ENCODE data around the gene NAALADL1.

Gene NAALADL1, protein sequence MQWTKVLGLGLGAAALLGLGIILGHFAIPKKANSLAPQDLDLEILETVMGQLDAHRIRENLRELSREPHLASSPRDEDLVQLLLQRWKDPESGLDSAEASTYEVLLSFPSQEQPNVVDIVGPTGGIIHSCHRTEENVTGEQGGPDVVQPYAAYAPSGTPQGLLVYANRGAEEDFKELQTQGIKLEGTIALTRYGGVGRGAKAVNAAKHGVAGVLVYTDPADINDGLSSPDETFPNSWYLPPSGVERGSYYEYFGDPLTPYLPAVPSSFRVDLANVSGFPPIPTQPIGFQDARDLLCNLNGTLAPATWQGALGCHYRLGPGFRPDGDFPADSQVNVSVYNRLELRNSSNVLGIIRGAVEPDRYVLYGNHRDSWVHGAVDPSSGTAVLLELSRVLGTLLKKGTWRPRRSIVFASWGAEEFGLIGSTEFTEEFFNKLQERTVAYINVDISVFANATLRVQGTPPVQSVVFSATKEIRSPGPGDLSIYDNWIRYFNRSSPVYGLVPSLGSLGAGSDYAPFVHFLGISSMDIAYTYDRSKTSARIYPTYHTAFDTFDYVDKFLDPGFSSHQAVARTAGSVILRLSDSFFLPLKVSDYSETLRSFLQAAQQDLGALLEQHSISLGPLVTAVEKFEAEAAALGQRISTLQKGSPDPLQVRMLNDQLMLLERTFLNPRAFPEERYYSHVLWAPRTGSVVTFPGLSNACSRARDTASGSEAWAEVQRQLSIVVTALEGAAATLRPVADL

DNA sequence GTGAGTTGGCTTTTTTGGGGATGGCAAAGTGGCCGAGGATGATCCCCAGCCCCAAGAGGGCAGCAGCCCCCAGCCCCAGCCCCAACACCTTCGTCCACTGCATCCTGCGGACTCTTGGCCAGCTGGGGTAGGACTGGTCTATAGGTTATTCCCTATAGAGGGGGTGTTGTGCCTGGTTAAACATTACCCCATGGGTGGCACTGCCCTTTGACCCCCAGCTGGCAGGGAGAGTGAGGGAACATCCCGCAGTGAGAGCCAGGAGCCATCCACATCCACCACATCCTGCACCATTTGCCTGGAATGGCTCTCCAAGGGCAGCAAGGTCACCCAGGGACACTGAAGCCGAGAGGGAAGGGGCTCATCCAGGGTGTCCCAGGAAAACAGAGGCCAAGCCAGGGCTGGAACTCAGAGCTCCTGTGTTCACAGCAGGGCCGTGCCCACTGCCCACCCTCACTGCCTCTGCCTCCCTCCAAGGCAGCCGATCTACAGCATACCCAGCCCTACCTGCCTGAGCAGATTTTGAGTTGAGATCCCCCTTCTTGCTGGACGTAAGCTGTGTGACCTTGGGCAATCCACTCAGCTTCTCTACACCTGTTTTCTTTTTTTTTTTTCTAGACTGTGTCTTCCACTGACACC is at the start of gene NAALADL1:
Gene NAALADL1, minus strand, starts transcription at position 135 of the 636 bp plus-strand sequence. Its CDS starts 32 bp downstream, at position 103.
- no peak for DNase-seq (ENCODE audit: low read depth)

DNA sequence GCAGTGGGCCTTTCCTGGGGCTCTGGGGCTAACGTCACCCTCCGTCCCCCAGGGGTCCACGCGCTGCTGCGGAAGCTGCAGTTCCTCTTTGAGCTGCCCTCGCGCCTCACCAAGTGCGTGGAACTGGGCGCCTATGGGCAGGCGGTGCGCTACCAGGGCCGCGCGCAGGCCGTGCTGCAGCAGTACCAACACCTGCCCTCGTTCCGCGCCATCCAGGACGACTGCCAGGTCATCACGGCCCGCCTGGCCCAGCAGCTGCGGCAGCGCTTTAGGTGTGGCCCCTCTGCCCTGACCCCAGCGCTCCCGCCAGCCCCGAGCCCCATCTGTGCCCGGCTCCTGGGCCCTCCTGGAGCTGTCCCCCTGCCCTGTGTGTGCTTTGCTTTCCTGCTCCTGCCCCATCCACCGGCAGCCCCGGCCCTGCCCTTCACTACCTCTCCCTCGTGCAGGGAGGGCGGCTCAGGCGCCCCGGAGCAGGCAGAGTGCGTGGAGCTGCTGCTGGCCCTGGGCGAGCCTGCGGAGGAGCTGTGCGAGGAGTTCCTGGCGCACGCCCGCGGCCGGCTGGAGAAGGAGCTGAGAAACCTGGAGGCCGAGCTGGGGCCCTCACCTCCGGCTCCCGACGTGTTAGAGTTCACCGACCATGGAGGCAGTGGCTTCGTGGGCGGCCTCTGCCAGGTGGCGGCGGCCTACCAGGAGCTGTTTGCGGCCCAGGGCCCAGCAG is 49.6 kb upstream of the NAALADL1 start:
- DNase-seq (ENCODE audit: low read depth) = no peak

DNA sequence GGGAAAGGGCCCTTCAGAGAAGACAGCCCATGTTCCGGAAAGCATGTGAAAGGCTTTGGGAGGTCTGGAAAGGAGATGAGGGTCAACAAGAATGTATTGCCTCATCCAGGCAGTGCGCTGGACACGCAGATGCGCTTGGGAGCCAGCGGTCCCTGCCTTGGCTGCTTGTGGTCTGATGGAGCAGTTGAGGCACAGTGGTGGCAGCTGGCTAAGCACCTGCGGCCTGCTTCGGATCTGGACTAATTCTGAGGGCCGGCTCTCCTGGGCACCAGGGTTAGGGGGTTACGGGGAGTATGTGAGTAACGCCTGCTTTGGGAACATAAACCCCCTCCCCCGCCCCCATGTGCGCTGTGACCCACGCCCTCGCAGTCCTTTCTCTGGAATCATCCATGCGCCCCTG is 48.7 kb upstream of the NAALADL1 start:
- no peak for DNase-seq (ENCODE audit: low read depth)

DNA sequence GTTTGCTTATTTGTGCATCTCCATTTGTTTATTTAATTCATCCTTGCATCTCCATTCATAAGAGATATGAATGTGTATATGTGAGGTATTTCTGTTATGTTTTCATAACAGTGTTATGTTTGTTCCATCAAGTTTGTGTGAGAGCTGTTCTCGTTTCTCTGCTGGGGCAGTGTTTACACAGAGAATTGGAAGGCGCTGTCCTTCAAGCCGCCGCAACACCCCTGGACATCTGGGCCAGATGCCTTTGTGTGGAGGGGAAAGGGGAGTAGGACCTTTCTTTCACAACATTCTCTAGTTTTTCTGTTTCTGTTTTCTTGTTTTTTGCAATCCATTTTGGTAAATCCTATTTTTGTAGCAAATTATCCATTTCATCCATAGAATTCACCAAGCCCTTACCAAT is 46.3 kb upstream of the NAALADL1 start:
- no peak for DNase-seq (ENCODE audit: low read depth)

DNA sequence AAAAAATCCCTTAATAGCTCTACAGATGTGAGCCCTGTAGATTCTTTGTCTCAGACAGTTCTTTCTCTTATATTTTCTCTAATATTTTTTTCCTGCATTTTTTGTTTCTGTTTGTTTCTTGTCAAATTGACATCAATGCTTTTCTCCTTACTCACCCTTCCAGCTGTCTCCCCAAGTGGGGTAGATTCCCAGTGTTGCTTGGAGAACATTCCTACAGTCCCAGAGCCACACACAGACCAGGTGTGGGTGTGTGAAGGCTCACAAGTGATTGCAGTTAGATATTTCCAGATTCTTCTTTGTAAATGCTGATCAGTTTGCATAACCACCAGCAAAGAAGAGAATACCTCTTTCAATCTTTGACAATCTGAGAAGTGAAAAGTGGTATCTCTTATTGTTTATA is 45.1 kb upstream of the NAALADL1 start:
- no peak for DNase-seq (ENCODE audit: low read depth)

DNA sequence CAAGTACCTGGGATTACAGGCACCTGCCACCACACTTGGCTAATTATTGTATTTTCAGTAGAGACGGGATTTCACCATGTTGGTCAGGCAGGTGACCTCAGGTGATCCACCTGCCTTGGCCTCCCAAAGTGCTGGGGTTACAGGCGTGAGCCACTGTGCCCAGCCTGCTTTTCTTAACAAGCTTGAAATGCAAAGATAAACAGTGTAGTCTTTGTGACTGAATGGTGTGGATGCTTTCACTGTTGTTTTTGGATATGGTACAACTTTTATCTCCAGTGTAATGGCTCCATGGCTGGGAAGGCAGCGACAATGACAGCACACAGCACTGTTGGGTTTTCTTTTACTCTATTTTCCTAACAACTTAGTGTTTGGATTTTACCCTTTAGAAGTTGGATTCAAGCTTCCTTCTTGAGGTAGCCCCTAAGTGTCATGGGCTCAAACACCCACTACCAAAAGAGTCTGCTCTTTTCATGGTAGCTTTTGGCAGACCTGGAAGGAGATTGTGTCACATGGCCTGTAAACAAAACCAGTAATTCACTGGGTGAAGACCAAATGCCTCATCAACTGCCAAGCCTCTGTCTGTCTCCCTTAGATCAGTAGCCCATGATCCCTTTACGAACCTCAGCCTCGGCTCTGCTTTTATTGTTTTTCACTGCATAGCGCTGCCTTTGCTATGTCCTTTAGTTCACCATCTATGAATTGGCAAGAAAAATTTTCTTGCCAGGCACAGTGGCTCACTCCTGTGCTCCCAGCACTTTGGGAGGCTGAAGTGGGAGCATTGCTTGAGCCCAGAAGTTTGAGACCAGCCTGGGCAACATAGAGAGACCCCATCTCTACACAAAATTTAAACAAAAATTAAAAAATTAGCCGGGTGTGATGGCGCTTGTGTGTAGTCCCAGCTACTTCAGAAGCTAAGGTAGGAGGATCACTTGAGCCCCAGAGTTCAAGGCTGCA is 44.1 kb upstream of the NAALADL1 start:
- DNase-seq (ENCODE audit: low read depth) = no peak

DNA sequence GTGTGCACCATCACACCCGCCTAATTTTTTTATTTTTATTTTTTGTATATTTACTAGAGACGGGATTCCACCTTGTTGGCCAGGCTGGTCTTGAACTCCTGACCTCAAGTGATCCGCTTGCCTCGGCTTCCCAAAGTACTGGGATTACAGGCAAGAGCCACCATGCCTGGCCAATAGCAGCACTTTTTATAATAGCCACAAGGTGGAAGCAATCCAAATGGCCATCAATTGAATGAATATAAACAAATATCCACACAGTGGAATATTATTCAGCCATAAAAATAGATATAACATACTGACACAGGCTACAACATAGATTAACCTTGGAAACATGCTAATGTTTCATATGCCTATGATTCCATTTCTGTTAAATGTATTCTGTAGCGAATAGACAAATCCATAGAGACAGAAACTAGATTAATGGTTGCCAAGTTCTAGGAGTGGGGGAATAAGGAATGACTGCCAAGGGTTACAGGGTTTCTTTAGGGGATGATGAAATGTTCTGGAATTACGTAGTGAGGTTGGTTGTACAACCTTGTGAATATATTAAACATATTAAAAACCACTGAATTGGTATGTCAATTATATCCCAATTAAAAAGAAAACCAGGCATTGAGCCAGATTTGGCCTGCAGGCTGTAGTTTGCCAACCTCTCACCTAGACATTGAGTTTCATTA is 42.5 kb upstream of the NAALADL1 start:
- DNase-seq (ENCODE audit: low read depth) = no peak

DNA sequence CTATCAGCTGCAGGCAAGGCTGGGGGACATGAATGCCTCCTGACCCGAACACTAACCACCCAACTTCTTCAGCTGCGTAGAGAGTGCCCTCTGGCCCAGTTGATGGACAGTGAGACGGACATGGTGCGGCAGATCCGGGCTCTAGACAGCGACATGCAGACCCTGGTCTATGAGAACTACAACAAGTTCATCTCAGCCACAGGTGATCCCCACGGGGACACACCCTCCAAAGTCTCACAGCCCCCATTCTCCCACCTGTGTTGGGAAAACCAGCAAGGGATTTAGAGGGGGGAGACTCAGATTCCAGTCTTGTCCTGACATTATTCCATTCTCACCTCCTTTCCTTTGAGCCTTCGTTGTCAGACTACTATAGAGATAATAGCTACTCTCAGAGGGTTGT is 38.6 kb upstream of the NAALADL1 start:
- no peak for DNase-seq (ENCODE audit: low read depth)

DNA sequence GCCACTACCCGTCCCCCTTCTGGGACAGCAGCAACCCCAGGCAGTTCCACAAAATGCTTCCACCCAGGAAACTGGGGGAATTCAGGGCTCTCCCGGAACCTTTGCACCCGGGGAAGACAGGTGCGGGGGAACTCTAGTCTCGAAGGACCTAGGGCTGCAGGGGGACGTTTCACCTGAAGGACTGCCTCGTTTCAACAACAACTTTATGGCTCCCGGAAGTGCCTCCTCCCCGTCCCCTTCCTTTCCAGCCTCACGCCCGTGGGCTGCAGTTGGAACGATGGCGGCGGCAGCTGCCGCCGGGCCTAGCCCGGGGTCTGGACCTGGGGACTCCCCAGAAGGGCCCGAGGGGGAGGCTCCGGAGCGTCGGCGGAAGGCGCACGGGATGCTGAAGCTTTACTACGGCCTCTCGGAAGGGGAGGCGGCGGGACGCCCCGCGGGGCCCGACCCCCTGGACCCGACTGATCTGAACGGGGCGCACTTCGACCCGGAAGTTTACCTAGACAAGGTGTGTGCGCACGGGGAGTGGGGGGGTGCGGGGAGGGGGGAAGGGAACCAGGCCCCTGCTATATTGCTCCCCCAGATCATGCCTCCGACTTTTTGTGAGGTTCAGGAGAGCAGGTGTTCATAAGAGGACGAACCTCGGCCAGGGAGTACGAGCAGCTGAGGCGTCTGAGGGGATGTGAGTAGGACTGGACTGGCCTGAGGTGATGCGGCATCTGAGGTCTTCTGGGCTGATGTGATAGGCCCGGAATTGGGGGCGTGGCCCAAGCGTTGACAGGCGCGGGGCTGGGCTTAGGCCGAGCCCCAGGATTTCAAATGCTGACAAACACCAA is 37.8 kb upstream of the NAALADL1 start, which contains the start of gene VPS51:
Gene VPS51, plus strand, starts transcription at position 241 of the 833 bp plus-strand sequence. Its CDS starts 37 bp downstream, at position 278.
- DNase-seq (ENCODE audit: low read depth) = peak; percentile 78

DNA sequence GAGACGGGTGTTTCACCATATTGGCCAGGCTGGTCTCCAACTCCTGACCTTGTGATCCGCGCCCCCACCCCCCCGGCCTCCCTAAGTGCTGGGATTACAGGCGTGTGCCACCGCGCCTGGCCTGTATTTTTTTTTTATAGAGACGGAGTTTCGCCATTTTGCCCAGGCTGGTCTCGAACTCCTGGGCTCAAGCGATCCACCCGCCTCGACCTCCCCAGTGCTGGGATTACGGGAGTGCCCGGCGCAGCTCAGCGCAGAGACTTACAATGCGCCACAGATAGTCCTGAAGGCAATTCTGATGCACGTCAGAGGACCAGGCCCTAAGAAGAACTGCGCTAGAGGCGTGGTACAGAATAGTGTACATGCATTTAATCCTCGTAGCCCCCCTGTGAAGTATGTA is 37.1 kb upstream of the NAALADL1 start:
- DNase-seq (ENCODE audit: low read depth) = no peak

DNA sequence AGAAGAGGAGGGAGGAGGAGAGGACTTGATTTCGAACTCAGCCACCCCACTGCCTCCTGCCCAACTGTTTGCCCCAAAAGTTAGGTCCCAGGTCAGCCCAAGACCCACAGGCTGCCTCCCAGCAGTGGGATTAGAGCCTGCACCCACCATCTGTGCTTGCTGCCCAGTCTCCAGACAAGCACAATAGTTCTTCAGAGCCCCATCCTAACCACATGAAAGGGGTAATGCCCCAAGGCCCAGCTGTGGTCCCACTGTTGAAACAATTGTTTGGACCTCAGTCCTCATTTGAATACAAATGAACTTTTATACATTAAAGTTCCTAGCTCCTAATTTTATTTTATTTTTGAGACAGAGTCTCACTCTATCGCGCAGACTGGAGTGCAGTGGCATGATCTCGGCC is 32.3 kb upstream of the NAALADL1 start:
- no peak for DNase-seq (ENCODE audit: low read depth)

DNA sequence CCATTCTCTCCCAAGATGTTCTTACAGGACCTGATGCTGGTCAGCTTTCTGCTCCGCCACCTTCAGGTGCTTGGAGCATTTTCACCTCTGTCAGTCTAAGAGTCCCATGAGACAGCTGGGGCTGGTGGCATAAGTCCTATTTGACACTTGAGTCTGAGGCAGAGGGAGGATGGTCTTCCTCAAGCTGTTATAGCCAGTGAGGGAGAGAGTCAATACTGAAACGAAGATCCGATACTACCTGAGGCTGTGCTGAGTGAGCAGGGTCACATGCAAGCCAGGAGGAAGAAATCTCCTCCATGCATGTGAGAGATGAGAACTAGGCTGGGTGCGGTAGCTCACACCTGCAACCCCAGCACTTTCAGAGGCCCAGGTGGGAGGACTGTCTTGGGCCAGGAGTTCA is 31.3 kb upstream of the NAALADL1 start:
- DNase-seq (ENCODE audit: low read depth) = no peak

DNA sequence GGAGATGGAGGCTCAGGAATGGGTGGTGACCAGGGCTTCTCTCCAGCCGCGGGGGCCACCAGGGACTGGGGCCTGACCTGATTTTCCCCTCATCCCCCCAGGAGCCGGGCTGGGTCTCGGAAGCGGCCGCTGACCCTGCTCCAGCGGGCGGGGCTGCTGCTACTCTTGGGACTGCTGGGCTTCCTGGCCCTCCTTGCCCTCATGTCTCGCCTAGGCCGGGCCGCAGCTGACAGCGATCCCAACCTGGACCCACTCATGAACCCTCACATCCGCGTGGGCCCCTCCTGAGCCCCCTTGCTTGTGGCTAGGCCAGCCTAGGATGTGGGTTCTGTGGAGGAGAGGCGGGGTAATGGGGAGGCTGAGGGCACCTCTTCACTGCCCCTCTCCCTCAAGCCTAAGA is 29.5 kb upstream of the NAALADL1 start:
- no peak for DNase-seq (ENCODE audit: low read depth)

DNA sequence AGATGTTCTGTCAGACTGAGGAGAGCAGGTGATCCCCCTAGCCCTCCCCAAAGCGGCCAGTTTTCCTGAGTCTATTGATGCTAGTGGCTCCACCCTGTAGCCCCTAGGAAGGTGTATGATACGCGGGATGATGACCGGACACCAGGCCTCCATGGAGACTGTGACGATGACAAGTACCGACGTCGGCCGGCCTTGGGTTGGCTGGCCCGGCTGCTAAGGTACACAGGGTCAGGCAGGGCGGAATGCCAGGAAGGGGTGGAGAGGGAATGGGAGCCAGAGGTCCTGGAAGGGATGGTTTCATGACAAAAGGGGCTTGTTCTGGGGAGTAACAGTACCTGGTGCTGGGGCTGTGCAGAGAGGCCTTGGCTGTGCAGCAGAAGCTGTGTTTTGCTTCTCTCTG is 28.9 kb upstream of the NAALADL1 start:
- DNase-seq (ENCODE audit: low read depth) = no peak

DNA sequence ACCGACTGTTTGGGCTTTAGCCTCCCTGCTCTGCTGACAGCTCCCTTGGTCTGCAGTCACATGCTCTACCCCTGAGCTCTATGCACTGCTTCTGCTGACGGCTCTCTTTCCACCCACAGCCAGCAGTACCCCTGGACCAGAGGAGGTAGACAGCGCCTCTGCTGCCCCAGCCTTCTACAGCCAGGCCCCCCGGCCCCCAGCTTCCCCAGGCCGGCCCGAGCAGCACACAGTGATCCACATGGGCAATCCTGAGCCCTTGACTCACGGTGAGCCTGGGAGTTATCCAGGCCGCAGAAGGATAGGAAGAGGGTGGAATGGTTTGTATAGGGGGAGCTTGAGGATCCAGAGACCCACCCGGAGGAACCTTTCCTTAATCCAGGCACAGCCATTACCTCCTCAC is 28.5 kb upstream of the NAALADL1 start:
- DNase-seq (ENCODE audit: low read depth) = no peak

DNA sequence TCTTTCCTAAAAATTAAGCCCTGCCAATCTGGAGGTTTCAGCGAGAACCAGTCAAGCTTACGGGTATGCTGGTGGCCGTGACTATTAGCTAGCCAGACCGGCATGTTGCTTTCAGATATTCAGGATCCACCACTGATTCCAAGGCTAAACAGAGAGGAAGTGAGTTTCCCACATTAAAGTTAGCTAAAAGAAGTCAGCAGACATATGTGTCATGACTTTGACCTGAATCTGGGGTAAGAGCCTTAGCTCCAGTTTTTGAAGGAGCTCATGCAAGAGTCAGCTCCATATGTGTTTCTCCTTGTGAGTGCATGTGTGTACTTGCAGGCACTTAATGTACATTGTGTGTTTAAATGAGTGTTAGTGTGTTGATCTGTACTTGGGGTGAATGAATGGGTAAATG is 27.1 kb upstream of the NAALADL1 start:
- DNase-seq (ENCODE audit: low read depth) = no peak

DNA sequence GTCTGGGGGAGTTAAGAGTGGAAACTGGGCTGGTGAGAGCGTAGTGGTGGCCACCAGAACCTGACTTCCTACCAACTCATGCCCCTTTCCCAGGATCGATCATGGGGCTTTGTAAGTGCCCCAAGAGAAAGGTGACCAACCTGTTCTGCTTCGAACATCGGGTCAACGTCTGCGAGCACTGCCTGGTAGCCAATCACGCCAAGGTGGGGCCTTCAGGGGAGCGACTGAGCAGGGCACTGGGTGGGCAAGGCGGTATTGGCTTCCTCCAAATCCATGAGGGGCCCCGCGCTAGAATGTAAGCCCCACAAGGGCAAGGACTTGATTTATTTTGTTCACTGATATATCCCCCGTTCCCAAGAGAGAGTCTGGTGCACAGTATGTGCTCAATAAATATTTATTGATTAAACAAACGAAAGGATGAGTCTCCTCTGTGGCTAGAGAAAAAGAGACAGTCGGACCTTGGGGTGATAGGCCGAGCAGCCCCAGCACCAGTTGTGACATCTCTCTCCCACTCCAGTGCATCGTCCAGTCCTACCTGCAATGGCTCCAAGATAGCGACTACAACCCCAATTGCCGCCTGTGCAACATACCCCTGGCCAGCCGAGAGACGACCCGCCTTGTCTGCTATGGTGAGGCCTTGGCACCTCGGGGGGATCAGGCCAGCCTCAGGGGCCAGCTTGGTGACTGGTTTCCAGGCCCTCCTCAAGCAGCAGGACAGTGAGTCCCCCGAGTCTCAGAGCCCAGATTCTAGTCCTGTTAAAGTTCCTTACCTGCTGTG is 26.4 kb upstream of the NAALADL1 start:
- no peak for DNase-seq (ENCODE audit: low read depth)

DNA sequence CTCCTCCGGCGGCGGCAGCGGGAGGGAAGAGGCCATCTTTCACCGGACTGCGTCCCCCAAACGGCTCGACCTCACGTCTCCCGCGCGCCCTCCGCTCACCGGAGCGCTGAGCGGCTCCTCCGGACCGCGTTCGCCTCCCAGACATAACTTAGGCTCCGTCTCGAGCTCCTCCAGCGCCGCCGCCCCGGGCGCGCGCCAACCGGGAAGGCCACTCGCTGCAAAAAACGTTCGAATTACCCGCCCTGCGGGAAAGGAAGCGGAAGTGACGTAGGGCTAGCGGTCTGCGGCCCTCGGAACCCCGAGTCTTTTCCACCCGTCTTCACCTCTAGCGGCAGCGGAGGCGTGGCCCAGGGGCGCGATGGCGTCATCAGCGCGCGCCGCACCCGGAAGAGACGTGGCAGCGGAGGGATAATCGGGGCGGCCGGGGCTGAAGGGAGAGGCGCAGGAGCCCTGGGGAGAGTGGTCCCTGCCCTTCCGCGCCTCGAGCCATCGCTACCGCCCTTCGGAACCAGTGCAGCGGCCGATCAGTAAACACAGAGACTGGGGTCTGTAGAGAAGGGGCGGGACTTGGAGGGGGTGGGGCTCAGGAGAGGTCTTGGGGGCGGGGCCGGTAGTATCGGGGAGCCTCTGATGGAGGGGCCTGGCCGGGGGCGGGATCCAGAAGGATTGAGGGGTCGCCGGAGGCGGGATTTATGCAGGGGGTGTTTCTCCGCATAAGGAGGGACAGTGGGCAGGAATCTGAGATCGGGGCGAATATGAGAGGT is 25.7 kb upstream of the NAALADL1 start, which contains the start of the genes CDCA5 and ZFPL1:
Gene CDCA5, minus strand, starts transcription at position 207 of the 764 bp plus-strand sequence. Its CDS starts 62 bp downstream, at position 145.
Gene ZFPL1, plus strand, starts transcription at position 389 of the 764 bp plus-strand sequence. CDS start 477 bp downstream, outside the sequence.
- DNase-seq (ENCODE audit: low read depth) = peak; percentile 93

Data from stimulated activated CD4-positive, alpha-beta T cell treated with anti-CD3 and anti-CD28 coated beads, Interleukin-2, amount 100 ng/mL, for 4 hours (primary cell).